ENCODE measurements around the gene KIAA0513. TPM values are rescaled to one million over a fixed set of nuclear protein-coding genes. Genes with fewer than 3 reads are reported as not detected.

Gene KIAA0513
- total RNA-seq, 2 donors from 2014 or later, result 23.1 to 71.9 TPM

- DNase-seq, result no peak
- no peak for ATAC-seq
Measured at GRCh38 chr16:85007496-85008214, 19.9 kb upstream of the KIAA0513 start.

GRCh38 chr16:85008271-85008670 lies 19.3 kb upstream of the KIAA0513 start:
- Histone ChIP-seq H3K27me3 (no peaks in the 10 kb centered on the region), H3K4me1 (peaks cover 70% of the 10 kb centered on the region), H3K4me3 (no peak overlapping the region), H3K36me3 (replicated peaks in 1 of 2; ENCODE audit: insufficient read depth in 1 of 2, low read depth in 2 of 2) (no peaks in the 10 kb centered on the region), H3K9me3 (no peaks in the 10 kb centered on the region), H3K27ac (peak overlapping the region in 1 of 4 donors; percentile 29)
- no peak for TF ChIP-seq CTCF (IDR thresholded peaks at IDR 0.05)
- TF ChIP-seq POLR2A (IDR thresholded peaks at IDR 0.05), result no peak
- ATAC-seq (no peak), DNase-seq (no peak)
- intact Hi-C loops (cut with DNase I), result no loop called here
- 30 to 42% methylated on average over 2 to 3 of the region's 3 CpGs for WGBS, 2 donors

More at GRCh38 chr16:85007496-85008214, 19.9 kb upstream of the KIAA0513 start:
- no peaks in the 10 kb centered on the region for H3K36me3 ChIP-seq (replicated peaks in 1 of 2; ENCODE audit: insufficient read depth in 1 of 2, low read depth in 2 of 2)
- H3K4me3 ChIP-seq, result no peak overlapping the region
- intact Hi-C loops (cut with DNase I), result no loop called here
- H3K9me3 ChIP-seq, result no peaks in the 10 kb centered on the region
- H3K4me1 ChIP-seq, result peaks cover 76% of the 10 kb centered on the region
- TF ChIP-seq POLR2A (IDR thresholded peaks at IDR 0.05) (no peak), CTCF (IDR thresholded peaks at IDR 0.05) (no peak)
- WGBS, 2 donors, result 86 to 92% methylated on average over 7 of the region's 7 CpGs
- no peaks in the 10 kb centered on the region for H3K27me3 ChIP-seq
- peak overlapping the region in 2 of 4 donors; percentile 2 to 29 for H3K27ac ChIP-seq

- WGBS, 2 donors, result 13 to 14% methylated on average over 9 of the region's 9 CpGs
- Histone ChIP-seq H3K27ac (peak overlapping the region; percentile 94 to 97 (median 96)), H3K4me1 (peaks cover 49% of the 10 kb centered on the region), H3K27me3 (no peaks in the 10 kb centered on the region), H3K4me3 (peak overlapping the region; percentile 43 to 73), H3K9me3 (no peaks in the 10 kb centered on the region), H3K36me3 (replicated peaks in 1 of 2; ENCODE audit: insufficient read depth in 1 of 2, low read depth in 2 of 2) (no peaks in the 10 kb centered on the region)
- DNase-seq (no peak), ATAC-seq (no peak)
- intact Hi-C loops (cut with DNase I), result no loop called here
- TF ChIP-seq POLR2A (IDR thresholded peaks at IDR 0.05) (no peak), CTCF (IDR thresholded peaks at IDR 0.05) (no peak)
Measured at GRCh38 chr16:85010446-85010930, 17.1 kb upstream of the KIAA0513 start.

GRCh38 chr16:85010931-85011845 lies 16.4 kb upstream of the KIAA0513 start, which contains the start of gene ZDHHC7:
ZDHHC7 (minus strand) TSS chr16:85011535; CDS start chr16:84990618, 20,917 bp downstream.
- intact Hi-C loops (cut with DNase I), result no loop called here
- peak within 1 kb of the TSS; percentile 43 to 73 for H3K4me3 ChIP-seq
- TF ChIP-seq CTCF (IDR thresholded peaks at IDR 0.05), result peak in 4 of 7 experiments; percentile 3 to 29 (median 16)
- TF ChIP-seq POLR2A (IDR thresholded peaks at IDR 0.05), result peak; percentile 66 to 91 (median 83)
- ATAC-seq, result peak; percentile 93
- H3K4me1 ChIP-seq, result peaks cover 43% of the 10 kb centered on the region
- peak; percentile 86 to 89 (median 88) for DNase-seq
- H3K27me3 ChIP-seq, result no peaks in the 10 kb centered on the region
- 0% methylated on average over 38 to 43 of the region's 86 CpGs for WGBS, 2 donors
- H3K27ac ChIP-seq, result peak within 1 kb of the TSS; percentile 94 to 97 (median 96)
- H3K36me3 ChIP-seq (replicated peaks in 1 of 2; ENCODE audit: insufficient read depth in 1 of 2, low read depth in 2 of 2), result no peaks in the 10 kb centered on the region
- no peaks in the 10 kb centered on the region for H3K9me3 ChIP-seq

All from body of pancreas (tissue), 4 donors.